Body of pancreas (tissue), 4 donors: ENCODE results near the gene LYZL4.

ENCODE experiments used
- POLR2A ChIP-seq, 3 donors: fragments of 450-650 bp; IDR thresholded peaks; one replicate each; pipeline ENCODE4 v1.6.1; 2016; ENCODE audit warnings: antibody characterized with exemption in 3 of 3, mild to moderate bottlenecking in 2 of 3
- TF ChIP-seq, protein P1 (sequence below), 7 experiments: fragments of 450-650 bp in 4 of 7; fragments of 200-600 bp in 3 of 7; sonication (generic) in 3 of 7; IDR thresholded peaks; one replicate each; pipeline ENCODE4 v1.5.1; 2016 to 2019; ENCODE audit warnings: antibody characterized with exemption in 7 of 7

DNA sequence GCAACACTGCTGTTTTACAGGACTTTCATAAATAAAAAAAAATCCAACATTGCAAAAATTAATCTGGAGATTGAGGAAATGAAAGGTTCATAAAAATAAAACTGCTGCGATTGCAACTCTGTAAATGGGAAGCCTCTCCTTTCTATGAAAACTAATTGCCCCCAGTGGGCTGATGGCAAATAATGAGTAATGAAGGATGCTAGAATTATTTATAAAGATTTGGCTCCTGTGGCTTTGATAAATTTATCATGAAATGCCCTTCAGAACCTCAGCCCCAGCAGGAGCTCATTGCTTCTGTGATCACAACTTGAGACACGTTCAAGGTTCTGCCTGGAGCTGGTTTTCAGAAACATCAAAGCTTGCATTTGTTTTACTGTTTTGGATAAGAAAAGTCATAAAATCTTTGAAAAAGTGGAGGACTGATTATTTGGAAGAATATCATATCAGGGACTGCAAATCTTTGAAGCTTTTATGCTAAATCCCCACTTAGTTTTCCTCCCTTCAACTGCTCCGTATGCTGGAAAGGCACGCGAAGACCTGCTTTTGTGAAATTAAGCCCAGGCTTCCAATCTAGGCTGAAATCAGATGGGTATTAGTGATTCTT lies 24.5 kb upstream of the LYZL4 start:
- TF ChIP-seq, protein P1, sequence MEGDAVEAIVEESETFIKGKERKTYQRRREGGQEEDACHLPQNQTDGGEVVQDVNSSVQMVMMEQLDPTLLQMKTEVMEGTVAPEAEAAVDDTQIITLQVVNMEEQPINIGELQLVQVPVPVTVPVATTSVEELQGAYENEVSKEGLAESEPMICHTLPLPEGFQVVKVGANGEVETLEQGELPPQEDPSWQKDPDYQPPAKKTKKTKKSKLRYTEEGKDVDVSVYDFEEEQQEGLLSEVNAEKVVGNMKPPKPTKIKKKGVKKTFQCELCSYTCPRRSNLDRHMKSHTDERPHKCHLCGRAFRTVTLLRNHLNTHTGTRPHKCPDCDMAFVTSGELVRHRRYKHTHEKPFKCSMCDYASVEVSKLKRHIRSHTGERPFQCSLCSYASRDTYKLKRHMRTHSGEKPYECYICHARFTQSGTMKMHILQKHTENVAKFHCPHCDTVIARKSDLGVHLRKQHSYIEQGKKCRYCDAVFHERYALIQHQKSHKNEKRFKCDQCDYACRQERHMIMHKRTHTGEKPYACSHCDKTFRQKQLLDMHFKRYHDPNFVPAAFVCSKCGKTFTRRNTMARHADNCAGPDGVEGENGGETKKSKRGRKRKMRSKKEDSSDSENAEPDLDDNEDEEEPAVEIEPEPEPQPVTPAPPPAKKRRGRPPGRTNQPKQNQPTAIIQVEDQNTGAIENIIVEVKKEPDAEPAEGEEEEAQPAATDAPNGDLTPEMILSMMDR (IDR thresholded peaks at IDR 0.05): no peak
- no peak for TF ChIP-seq POLR2A (IDR thresholded peaks at IDR 0.05)
